HG03095 (cell line): ENCODE results near the gene CDK6.

Experiments
- ATAC-seq: cut with Tn5 transposase; IDR thresholded peaks from one replicate; pipeline ENCODE4 v1.9.1; 2021; ENCODE audit warnings: moderate library complexity; ENCODE audit not compliant: unreplicated experiment

Gene CDK6

GRCh38 chr7:92740134-92740533, 96.2 kb downstream of the CDK6 start:
- no peak for ATAC-seq

- ATAC-seq = no peak
These were observed 97.3 kb downstream of the CDK6 start for GRCh38 chr7:92739091-92739490.

GRCh38 chr7:92737706-92738105, 98.7 kb downstream of the CDK6 start:
- ATAC-seq = peak; percentile 93

- no peak for ATAC-seq
These were observed 99.5 kb downstream of the CDK6 start for GRCh38 chr7:92736870-92737269.

- ATAC-seq = no peak
These were observed 100.7 kb downstream of the CDK6 start for GRCh38 chr7:92735707-92736106.

- ATAC-seq = no peak
These were observed 103.9 kb downstream of the CDK6 start for GRCh38 chr7:92732316-92733036.

- peak; percentile 40 for ATAC-seq
These were observed 104.9 kb downstream of the CDK6 start for GRCh38 chr7:92731335-92732063.

GRCh38 chr7:92730808-92731207, 105.6 kb downstream of the CDK6 start:
- no peak for ATAC-seq

GRCh38 chr7:92729751-92730150, 106.6 kb downstream of the CDK6 start:
- no peak for ATAC-seq

GRCh38 chr7:92729172-92729571, 107.2 kb downstream of the CDK6 start:
- ATAC-seq = no peak

GRCh38 chr7:92727755-92728154, 108.6 kb downstream of the CDK6 start:
- ATAC-seq = no peak

- no peak for ATAC-seq
These were observed 111.0 kb downstream of the CDK6 start for GRCh38 chr7:92725161-92725925.

GRCh38 chr7:92723943-92724342, 112.4 kb downstream of the CDK6 start:
- ATAC-seq = no peak

GRCh38 chr7:92723205-92723604, 113.2 kb downstream of the CDK6 start:
- ATAC-seq = no peak

GRCh38 chr7:92722541-92722940, 113.8 kb downstream of the CDK6 start:
- no peak for ATAC-seq

- peak; percentile 54 for ATAC-seq
These were observed 115.6 kb downstream of the CDK6 start for GRCh38 chr7:92720604-92721350.

- ATAC-seq = peak; percentile 56
These were observed 118.2 kb downstream of the CDK6 start for GRCh38 chr7:92717993-92718716.

- no peak for ATAC-seq
These were observed 118.8 kb downstream of the CDK6 start for GRCh38 chr7:92717623-92717992.

- ATAC-seq = no peak
These were observed 119.4 kb downstream of the CDK6 start for GRCh38 chr7:92716825-92717580.

GRCh38 chr7:92715963-92716362, 120.4 kb downstream of the CDK6 start:
- ATAC-seq = no peak
